ENCODE data around the gene ATG4B.

The ATG4B gene

GRCh38 chr2:241720099-241720498 is 82.6 kb downstream of the ATG4B start:
- no peak for TF ChIP-seq CTCF (IDR thresholded peaks at IDR 0.05)

GRCh38 chr2:241720560-241720959 is 83.1 kb downstream of the ATG4B start:
- TF ChIP-seq CTCF (IDR thresholded peaks at IDR 0.05): no peak

GRCh38 chr2:241721852-241722251 is 84.4 kb downstream of the ATG4B start:
- no peak for TF ChIP-seq CTCF (IDR thresholded peaks at IDR 0.05)

GRCh38 chr2:241722896-241723454 is 85.5 kb downstream of the ATG4B start:
- TF ChIP-seq CTCF (IDR thresholded peaks at IDR 0.05): no peak
